Measurements from ENCODE around the gene LPXN. TPM values are rescaled to one million over a fixed set of nuclear protein-coding genes. Genes with fewer than 3 reads are reported as not detected.

The LPXN gene
- total RNA-seq, 1 donor from 2014 or later, result 4.8 TPM

GRCh38 chr11:58507355-58507754 lies 68.3 kb downstream of the LPXN start:
- H3K27ac Mint-ChIP-seq (ENCODE audit: unreplicated experiment), result no peak overlapping the region
- H3K4me3 Mint-ChIP-seq (ENCODE audit: unreplicated experiment), result no peak overlapping the region
- no peaks in the 10 kb centered on the region for H3K4me1 Mint-ChIP-seq (ENCODE audit: low read depth)
- H3K36me3 Mint-ChIP-seq (ENCODE audit: low read depth), result no peaks in the 10 kb centered on the region
- peaks cover 32% of the 10 kb centered on the region for H3K27me3 Mint-ChIP-seq (ENCODE audit: low read depth)
- no peak for DNase-seq (ENCODE audit: low spot score)
- no peak for TF ChIP-seq CTCF (IDR thresholded peaks at IDR 0.05)
- H3K9me3 Mint-ChIP-seq (ENCODE audit: low read depth), result no peaks in the 10 kb centered on the region

- Mint-ChIP-seq H3K27me3 (ENCODE audit: low read depth) (peaks cover 33% of the 10 kb centered on the region), H3K9me3 (ENCODE audit: low read depth) (no peaks in the 10 kb centered on the region)
- TF ChIP-seq CTCF (IDR thresholded peaks at IDR 0.05), result no peak
These were observed 68.7 kb downstream of the LPXN start for GRCh38 chr11:58506935-58507334.

GRCh38 chr11:58505849-58506248 lies 69.8 kb downstream of the LPXN start:
- Mint-ChIP-seq H3K27ac (ENCODE audit: unreplicated experiment) (no peak overlapping the region), H3K4me1 (ENCODE audit: low read depth) (no peaks in the 10 kb centered on the region), H3K27me3 (ENCODE audit: low read depth) (peaks cover 31% of the 10 kb centered on the region), H3K36me3 (ENCODE audit: low read depth) (no peaks in the 10 kb centered on the region), H3K9me3 (ENCODE audit: low read depth) (no peaks in the 10 kb centered on the region), H3K4me3 (ENCODE audit: unreplicated experiment) (no peak overlapping the region)
- no peak for TF ChIP-seq CTCF (IDR thresholded peaks at IDR 0.05)
- no peak for DNase-seq (ENCODE audit: low spot score)

More at GRCh38 chr11:58506935-58507334, 68.7 kb downstream of the LPXN start:
- Mint-ChIP-seq H3K27ac (ENCODE audit: unreplicated experiment) (no peak overlapping the region), H3K4me3 (ENCODE audit: unreplicated experiment) (no peak overlapping the region), H3K4me1 (ENCODE audit: low read depth) (no peaks in the 10 kb centered on the region), H3K36me3 (ENCODE audit: low read depth) (no peaks in the 10 kb centered on the region)
- DNase-seq (ENCODE audit: low spot score), result no peak

- no peak overlapping the region for H3K4me3 Mint-ChIP-seq (ENCODE audit: unreplicated experiment)
- H3K4me1 Mint-ChIP-seq (ENCODE audit: low read depth), result no peaks in the 10 kb centered on the region
- H3K36me3 Mint-ChIP-seq (ENCODE audit: low read depth), result no peaks in the 10 kb centered on the region
- no peak for DNase-seq (ENCODE audit: low spot score)
- H3K27me3 Mint-ChIP-seq (ENCODE audit: low read depth), result peaks cover 33% of the 10 kb centered on the region
- no peaks in the 10 kb centered on the region for H3K9me3 Mint-ChIP-seq (ENCODE audit: low read depth)
- no peak overlapping the region for H3K27ac Mint-ChIP-seq (ENCODE audit: unreplicated experiment)
- TF ChIP-seq CTCF (IDR thresholded peaks at IDR 0.05), result no peak
These were observed 71.4 kb downstream of the LPXN start for GRCh38 chr11:58504232-58504631.

GRCh38 chr11:58503361-58503856 lies 72.2 kb downstream of the LPXN start:
- Mint-ChIP-seq H3K4me1 (ENCODE audit: low read depth) (no peaks in the 10 kb centered on the region), H3K4me3 (ENCODE audit: unreplicated experiment) (no peak overlapping the region), H3K27me3 (ENCODE audit: low read depth) (peaks cover 29% of the 10 kb centered on the region), H3K27ac (ENCODE audit: unreplicated experiment) (no peak overlapping the region), H3K36me3 (ENCODE audit: low read depth) (no peaks in the 10 kb centered on the region), H3K9me3 (ENCODE audit: low read depth) (no peaks in the 10 kb centered on the region)
- no peak for DNase-seq (ENCODE audit: low spot score)
- no peak for TF ChIP-seq CTCF (IDR thresholded peaks at IDR 0.05)
